Measurements from ENCODE around the gene RANBP10. TPM values are rescaled to one million over a fixed set of nuclear protein-coding genes. Genes with fewer than 3 reads are reported as not detected.
A peak's percentile ranks its signal among the peaks of the same experiment; 100 is the strongest.

Gene RANBP10
- total RNA-seq, 2 donors from 2014 or later = 28.0 to 31.0 TPM

- no peak for DNase-seq (ENCODE audit: low spot score)
- Mint-ChIP-seq H3K27ac (peak overlapping the region in 1 of 2 donors; percentile 72), H3K27me3 (no peaks in the 10 kb centered on the region), H3K4me1 (ENCODE audit: low read depth in 2 of 2) (peaks cover 0 to 5% of the 10 kb centered on the region in 2 donors), H3K4me3 (no peak overlapping the region), H3K36me3 (no peaks in the 10 kb centered on the region), H3K9me3 (no peaks in the 10 kb centered on the region)
- no peak for ATAC-seq
These were observed 132.4 kb downstream of the RANBP10 start for GRCh38 chr16:67673712-67674580.

Other genes with a start within 250 kb of the RANBP10 start
- gene CTCF, start 244.0 kb downstream of the RANBP10 start, total RNA-seq = 10 to 100 TPM; 54.3 to 72.4 TPM
- gene CARMIL2, start 161.4 kb downstream of the RANBP10 start, total RNA-seq = 10 to 100 TPM; 33.8 to 89.7 TPM
- 10 to 100 TPM; 54.9 to 91.3 TPM for gene ACD, start 146.3 kb downstream of the RANBP10 start, total RNA-seq
- 1 to 10 TPM; 6.3 to 8.0 TPM for gene PARD6A, start 145.6 kb downstream of the RANBP10 start, total RNA-seq
- gene ENKD1, start 139.8 kb downstream of the RANBP10 start, total RNA-seq = 10 to 100 TPM in 1 of 2 donors, 1 to 10 TPM in 1; 8.1 to 12.2 TPM
- gene C16orf86, start 139.7 kb downstream of the RANBP10 start, total RNA-seq = 1 to 10 TPM; 1.6 to 1.9 TPM
- gene GFOD2, start 87.2 kb downstream of the RANBP10 start, total RNA-seq = 10 to 100 TPM; 14.8 to 22.0 TPM
- 1 to 10 TPM in 1 of 2 donors, under 1 TPM in 1; 0.24 to 1.1 TPM for gene TSNAXIP1, start 329 bp upstream of the RANBP10 start, total RNA-seq
- 10 to 100 TPM; 30.5 to 45.9 TPM for gene THAP11, start 35.8 kb upstream of the RANBP10 start, total RNA-seq
- 100 to 1,000 TPM; 114 to 124 TPM for gene NUTF2, start 40.4 kb upstream of the RANBP10 start, total RNA-seq
- 10 to 100 TPM; 51.6 to 83.7 TPM for gene CENPT, start 41.1 kb upstream of the RANBP10 start, total RNA-seq
- 100 to 1,000 TPM; 100 to 151 TPM for gene EDC4, start 66.5 kb upstream of the RANBP10 start, total RNA-seq
- 1 to 10 TPM in 1 of 2 donors, not detected in 1; 1.2 TPM for gene NRN1L, start 78.3 kb upstream of the RANBP10 start, total RNA-seq
- 10 to 100 TPM; 15.4 to 20.1 TPM for gene PSKH1, start 86.7 kb upstream of the RANBP10 start, total RNA-seq
- gene CTRL, start 125.3 kb upstream of the RANBP10 start, total RNA-seq = 10 to 100 TPM in 1 of 2 donors, 1 to 10 TPM in 1; 8.4 to 15.6 TPM
- gene PSMB10, start 130.3 kb upstream of the RANBP10 start, total RNA-seq = 100 to 1,000 TPM; 259 to 316 TPM
- 10 to 100 TPM; 11.4 to 44.7 TPM for gene LCAT, start 137.6 kb upstream of the RANBP10 start, total RNA-seq
- gene SLC12A4, start 162.1 kb upstream of the RANBP10 start, total RNA-seq = 10 to 100 TPM; 32.9 to 84.4 TPM
- gene DPEP3, start 173.9 kb upstream of the RANBP10 start, total RNA-seq = not detected
- gene DPEP2, start 192.9 kb upstream of the RANBP10 start, total RNA-seq = 1 to 10 TPM; 2.2 to 2.3 TPM
- gene DPEP2NB, start 209.4 kb upstream of the RANBP10 start, total RNA-seq = not detected
- 10 to 100 TPM; 16.2 to 20.1 TPM for gene DDX28, start 216.7 kb upstream of the RANBP10 start, total RNA-seq
- gene DUS2, start 216.7 kb upstream of the RANBP10 start, total RNA-seq = 10 to 100 TPM; 23.3 to 43.5 TPM